CD4-positive, alpha-beta T cell treated with Interleukin-17A for 1 hour (primary cell): ENCODE data around the gene CELA3A.
A peak's percentile ranks its signal among the peaks of the same experiment; 100 is the strongest.
"Not testable (repeated sequence)": the region's sequence is repeated elsewhere in the genome, so short reads cannot be mapped to it uniquely, and the experiment has no call there.

Experiments used
- DNase-seq: peaks from one replicate; pipeline ENCODE4 v3.0.0-alpha.2; 2020

Gene CELA3A

DNA sequence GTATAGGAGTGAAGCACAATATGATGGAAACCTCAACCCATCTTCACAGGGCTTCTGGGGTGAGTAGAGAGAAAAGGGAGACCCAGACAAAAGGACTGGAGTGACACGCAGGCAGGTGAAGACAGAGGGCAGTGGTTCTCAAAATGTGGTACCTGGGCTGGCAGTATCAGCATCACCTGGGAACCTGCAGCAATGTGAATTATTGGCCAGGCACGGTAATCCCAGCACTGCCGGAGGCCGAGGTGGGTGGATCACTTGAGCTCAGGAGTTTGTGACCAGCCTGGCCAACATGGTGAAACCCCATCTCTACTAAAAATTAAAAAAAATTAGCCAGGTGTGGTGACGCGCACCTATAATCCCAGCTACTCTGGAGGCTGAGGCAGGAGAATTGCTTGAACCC, 19.3 kb upstream of the CELA3A start:
- DNase-seq = not testable (repeated sequence)

GRCh38 chr1:21983539-21983938, 17.9 kb upstream of the CELA3A start:
- DNase-seq = not testable (repeated sequence)

GRCh38 chr1:21985893-21986292, 15.6 kb upstream of the CELA3A start:
- DNase-seq = not testable (repeated sequence)

GRCh38 chr1:21986386-21986785, 15.1 kb upstream of the CELA3A start:
- DNase-seq = not testable (repeated sequence)

DNA sequence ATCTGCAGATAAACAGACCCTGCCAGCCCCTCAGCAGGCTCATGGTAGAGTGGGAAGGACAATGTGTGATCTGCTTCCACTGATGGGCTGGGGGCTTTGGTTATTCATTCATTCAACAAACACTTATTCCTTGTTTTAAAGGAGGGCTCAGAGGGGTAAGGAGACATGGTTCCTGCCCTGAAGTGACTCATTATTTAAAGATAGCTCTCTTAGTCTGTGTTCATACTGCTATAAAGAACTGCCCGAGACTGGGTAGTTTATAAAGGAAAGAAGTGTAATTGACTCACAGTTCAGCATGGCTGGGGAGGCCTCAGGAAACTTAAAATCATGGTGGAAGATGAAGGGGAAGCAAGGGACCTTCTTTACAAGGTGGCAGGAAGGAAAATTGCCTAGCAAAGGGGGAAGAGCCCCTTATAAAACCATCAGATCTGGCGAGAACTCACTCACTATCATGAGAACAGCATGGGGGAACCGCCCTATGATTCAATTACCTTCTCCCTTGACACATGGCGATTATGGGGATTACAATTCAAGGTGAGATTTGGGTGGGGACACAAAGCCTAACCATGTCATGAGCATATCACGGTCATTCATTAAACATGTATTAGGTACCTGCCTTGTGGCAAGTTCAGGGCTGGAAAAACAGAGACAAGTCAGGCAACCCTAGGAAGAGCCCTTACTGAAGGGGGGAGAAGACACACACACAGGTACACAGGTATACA, 11.6 kb upstream of the CELA3A start:
- not testable (repeated sequence) for DNase-seq

GRCh38 chr1:21992186-21992585, 9.3 kb upstream of the CELA3A start:
- DNase-seq = not testable (repeated sequence)

GRCh38 chr1:21994716-21995115, 6.7 kb upstream of the CELA3A start:
- not testable (repeated sequence) for DNase-seq

- DNase-seq = not testable (repeated sequence)
These were observed 4.8 kb upstream of the CELA3A start for GRCh38 chr1:21996663-21996970.

- DNase-seq = not testable (repeated sequence)
These were observed 3.4 kb upstream of the CELA3A start for GRCh38 chr1:21997891-21998623.

- not testable (repeated sequence) for DNase-seq
These were observed 2.7 kb upstream of the CELA3A start for GRCh38 chr1:21998624-21999294.

GRCh38 chr1:21999645-22000044, 1.8 kb upstream of the CELA3A start:
- DNase-seq = not testable (repeated sequence)

DNA sequence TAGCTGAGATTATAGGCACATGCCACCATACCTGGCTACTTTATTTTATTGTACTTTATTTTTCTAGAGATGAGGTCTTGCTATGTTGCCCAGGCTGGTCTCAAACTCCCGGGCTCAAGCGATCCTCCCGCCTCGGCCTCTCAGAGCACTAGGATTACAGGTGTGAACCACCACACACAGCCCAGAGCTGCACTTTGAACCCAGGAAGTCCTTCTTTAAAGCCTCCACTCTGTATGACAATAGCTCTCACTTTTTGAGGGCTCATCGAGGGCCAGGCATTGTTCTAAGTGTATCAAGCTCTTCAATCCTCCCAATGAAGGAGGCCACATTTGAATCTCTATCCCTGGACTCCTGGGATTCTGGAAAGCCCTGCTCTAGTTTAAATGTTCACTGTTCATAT, 1.0 kb downstream of the CELA3A start:
- DNase-seq = not testable (repeated sequence)

GRCh38 chr1:22002875-22003274, 1.4 kb downstream of the CELA3A start:
- DNase-seq = not testable (repeated sequence)

GRCh38 chr1:22003959-22004358, 2.5 kb downstream of the CELA3A start:
- DNase-seq = not testable (repeated sequence)

DNA sequence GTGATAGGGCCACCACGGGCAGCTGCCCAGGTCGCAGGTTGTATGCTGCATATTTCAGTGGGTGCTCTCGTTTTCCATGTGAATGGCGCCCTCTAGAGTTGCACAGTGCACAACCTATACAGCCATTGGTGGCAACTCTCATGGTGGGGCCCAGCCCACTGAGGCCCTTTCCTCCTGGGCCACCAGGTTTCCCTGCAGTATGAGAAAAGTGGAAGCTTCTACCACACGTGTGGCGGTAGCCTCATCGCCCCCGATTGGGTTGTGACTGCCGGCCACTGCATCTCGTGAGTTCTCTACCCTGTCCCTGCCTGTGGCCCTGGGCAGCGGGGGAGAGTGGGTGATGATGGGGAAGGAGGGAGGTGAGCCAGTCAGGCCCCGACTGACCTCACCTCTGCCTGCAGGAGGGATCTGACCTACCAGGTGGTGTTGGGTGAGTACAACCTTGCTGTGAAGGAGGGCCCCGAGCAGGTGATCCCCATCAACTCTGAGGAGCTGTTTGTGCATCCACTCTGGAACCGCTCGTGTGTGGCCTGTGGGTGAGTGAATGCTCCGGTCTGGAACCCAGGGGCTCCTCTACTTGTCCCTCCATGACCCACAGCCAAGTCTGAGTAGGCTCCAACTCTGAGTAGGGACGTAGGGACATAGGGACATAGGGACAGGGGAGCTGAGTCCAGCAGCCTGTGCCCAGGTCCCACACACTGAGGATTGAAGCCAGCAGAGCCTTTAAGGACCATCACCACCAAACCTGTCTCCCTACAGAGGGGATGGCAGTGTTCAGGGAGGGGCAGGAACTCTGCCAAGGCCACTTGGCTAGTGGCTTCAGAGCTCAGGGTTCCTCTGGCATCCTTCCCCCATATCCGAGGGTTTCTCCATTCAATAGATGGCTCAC, 4.0 kb downstream of the CELA3A start:
- DNase-seq = peak; percentile 35

DNA sequence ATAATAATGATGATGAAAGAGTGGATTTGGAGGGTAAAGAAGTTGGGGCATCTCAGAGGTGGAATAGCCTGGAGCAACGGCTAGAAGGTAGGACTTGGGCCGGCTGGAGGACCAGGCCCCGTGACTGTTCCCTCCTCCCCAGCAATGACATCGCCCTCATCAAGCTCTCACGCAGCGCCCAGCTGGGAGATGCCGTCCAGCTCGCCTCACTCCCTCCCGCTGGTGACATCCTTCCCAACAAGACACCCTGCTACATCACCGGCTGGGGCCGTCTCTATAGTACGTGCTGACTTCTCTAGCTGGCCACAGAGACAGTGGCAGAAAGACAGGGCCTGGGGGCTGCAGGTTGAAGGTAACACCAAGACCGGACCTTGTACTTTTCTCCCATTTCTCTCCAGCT, 5.3 kb downstream of the CELA3A start:
- not testable (repeated sequence) for DNase-seq

DNA sequence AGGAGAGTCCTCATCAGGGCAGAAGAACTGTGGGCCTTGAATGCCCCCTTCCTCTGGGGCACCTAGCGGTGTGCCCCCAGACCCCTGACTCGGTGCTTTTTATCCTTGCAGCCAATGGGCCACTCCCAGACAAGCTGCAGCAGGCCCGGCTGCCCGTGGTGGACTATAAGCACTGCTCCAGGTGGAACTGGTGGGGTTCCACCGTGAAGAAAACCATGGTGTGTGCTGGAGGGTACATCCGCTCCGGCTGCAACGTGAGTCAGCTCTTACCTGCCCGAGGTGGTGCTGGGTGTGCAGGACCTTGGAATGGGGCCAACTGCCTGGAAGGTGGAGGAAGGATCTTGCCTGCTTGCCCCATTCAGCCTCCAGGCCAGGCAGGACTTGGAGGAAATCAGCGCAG, 5.8 kb downstream of the CELA3A start:
- not testable (repeated sequence) for DNase-seq

GRCh38 chr1:22009566-22009965, 8.1 kb downstream of the CELA3A start:
- DNase-seq = not testable (repeated sequence)

- DNase-seq = not testable (repeated sequence)
These were observed 11.3 kb downstream of the CELA3A start for GRCh38 chr1:22012752-22013151.

- not testable (repeated sequence) for DNase-seq
These were observed 13.2 kb downstream of the CELA3A start for GRCh38 chr1:22014575-22015206.

DNA sequence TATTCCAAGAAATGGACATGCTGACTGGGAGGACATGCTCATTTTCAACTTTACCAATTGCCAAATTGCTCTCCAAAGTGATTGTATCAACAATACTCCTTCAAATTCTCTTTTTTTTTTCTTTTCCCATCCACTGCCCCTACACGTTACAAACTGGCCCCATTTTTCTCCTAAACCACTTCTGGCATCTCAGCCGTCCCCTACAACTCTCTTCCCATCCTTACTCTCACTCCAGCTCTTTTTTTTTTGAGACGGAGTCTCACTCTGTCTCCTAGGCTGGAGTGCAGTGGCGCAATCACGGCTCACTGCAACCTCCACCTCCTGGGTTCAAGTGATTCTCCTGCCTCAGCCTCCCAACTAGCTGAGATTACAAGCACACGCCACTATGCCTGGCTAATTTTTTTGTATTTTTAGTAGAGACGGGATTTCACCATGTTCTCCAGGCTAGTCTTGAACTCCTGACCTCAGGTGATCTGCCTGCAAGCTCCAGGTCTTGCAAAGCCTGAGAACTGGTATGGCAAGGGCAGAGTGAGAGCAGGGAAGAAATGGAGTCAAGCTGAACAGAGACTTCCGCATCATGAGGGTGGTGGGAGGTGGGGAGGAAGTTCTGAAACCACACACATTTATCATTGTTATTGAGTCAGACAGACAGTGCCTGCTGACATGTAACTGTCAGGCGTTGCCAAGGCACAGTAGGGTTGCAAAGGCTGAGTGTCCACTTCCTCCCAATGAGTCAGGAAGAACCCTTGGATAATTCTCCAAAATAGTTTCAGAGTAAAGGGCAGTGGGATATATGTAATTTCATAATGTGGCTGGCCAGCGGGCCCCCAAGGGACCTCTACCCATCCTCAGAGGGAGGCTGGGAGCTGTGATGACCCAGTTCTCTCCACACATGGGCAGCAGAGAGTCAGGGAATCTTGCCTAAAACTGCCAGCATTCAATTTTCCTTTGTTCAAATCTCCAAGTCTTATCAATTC, 17.4 kb downstream of the CELA3A start:
- peak; percentile 62 for DNase-seq
